Natural killer cell (primary cell): Measurements from ENCODE around the gene DYRK3. TPM values are rescaled to one million over a fixed set of nuclear protein-coding genes. Genes with fewer than 3 reads are reported as not detected.

Experiments used
- ATAC-seq, 3 donors: fragments of 150-1000 bp in 2 of 3; fragments of 200-7000 bp in 1 of 3; cut with Tn5 transposase; 1 replicate in 1 of 3; 2 replicates in 2 of 3; pipeline ENCODE4 v1.10.0; 2021; ENCODE audit warnings: mild to moderate bottlenecking in 2 of 3, moderate library complexity in 2 of 3
- DNase-seq, 2 donors: peaks; one replicate each; pipeline versions ENCODE4 v3.0.0 to v3.0.0-alpha.2; 2013 to 2021; ENCODE audit warnings: mixed read lengths in 1 of 2
- H3K27ac ChIP-seq: one replicate; pipeline ENCODE4 v1.5.1; 2013; ENCODE audit warnings: mild to moderate bottlenecking, low read length
- H3K27me3 ChIP-seq: one replicate; pipeline ENCODE4 v1.6.1; 2013; ENCODE audit warnings: low read length; ENCODE audit not compliant: control insufficient read depth, insufficient read depth
- H3K36me3 ChIP-seq: one replicate; pipeline ENCODE4 v1.6.1; 2013; ENCODE audit warnings: low read length; ENCODE audit not compliant: control insufficient read depth, insufficient read depth
- H3K4me1 ChIP-seq: one replicate; pipeline ENCODE4 v1.6.1; 2013; ENCODE audit warnings: low read length; ENCODE audit not compliant: control insufficient read depth, insufficient read depth
- H3K4me3 ChIP-seq: one replicate; pipeline ENCODE4 v1.5.1; 2013; ENCODE audit warnings: low read length
- H3K9me3 ChIP-seq: one replicate; pipeline ENCODE4 v1.6.1; 2013; ENCODE audit warnings: low read length; ENCODE audit not compliant: control insufficient read depth, insufficient read depth
- H3K27ac Mint-ChIP-seq, 2 donors: one replicate each; pipeline ENCODE4 v1.8.0; 2022; ENCODE audit warnings: mild to moderate bottlenecking in 2 of 2, mixed read lengths in 2 of 2, moderate library complexity in 1 of 2
- H3K27me3 Mint-ChIP-seq, 2 donors: one replicate each; pipeline ENCODE4 v1.8.0; 2022; ENCODE audit warnings: low read depth in 2 of 2, mixed read lengths in 2 of 2
- H3K36me3 Mint-ChIP-seq: one replicate; pipeline ENCODE4 v1.8.0; 2022; ENCODE audit warnings: mixed read lengths
- H3K4me1 Mint-ChIP-seq, 2 donors: one replicate each; pipeline ENCODE4 v1.8.0; 2022; ENCODE audit warnings: mixed read lengths in 2 of 2
- H3K4me3 Mint-ChIP-seq: one replicate; pipeline ENCODE4 v1.8.0; 2022; ENCODE audit warnings: mild to moderate bottlenecking, moderate library complexity, mixed read lengths
- H3K9me3 Mint-ChIP-seq, 2 donors: one replicate each; pipeline ENCODE4 v1.8.0; 2022; ENCODE audit warnings: mixed read lengths in 2 of 2
- WGBS: methylation state at CpG from one replicate; pipeline ENCODE4 v1.1.7; 2013; ENCODE audit warnings: missing lambda C conversion rate; ENCODE audit not compliant: insufficient coverage; 5-methylcytosine and 5-hydroxymethylcytosine counted together
- intact Hi-C: fragments of 100-400 bp; cut with micrococcal nuclease; formaldehyde crosslinking; loops from one replicate; pipeline ENCODE4 v1.14.2; 2022
- total RNA-seq, 4 donors: library from RNA; stranded (reverse); fragments of 120-200 nt in 1 of 4; gene quantifications; one replicate each; pipeline versions ENCODE4 v1.2.3 to v1.2.4, GENCODE V29; 2013 to 2022
- TF ChIP-seq, protein P1 (sequence below): fragments of 200-600 bp; IDR thresholded peaks from one replicate; pipeline ENCODE4 v1.8.0; 2022; ENCODE audit warnings: antibody characterized with exemption

The DYRK3 gene
- total RNA-seq, 3 donors from 2014 or later (not counting 1 experiment from before 2014, with no cell fraction given): 0.16 to 0.66 (median 0.43) TPM

DNA sequence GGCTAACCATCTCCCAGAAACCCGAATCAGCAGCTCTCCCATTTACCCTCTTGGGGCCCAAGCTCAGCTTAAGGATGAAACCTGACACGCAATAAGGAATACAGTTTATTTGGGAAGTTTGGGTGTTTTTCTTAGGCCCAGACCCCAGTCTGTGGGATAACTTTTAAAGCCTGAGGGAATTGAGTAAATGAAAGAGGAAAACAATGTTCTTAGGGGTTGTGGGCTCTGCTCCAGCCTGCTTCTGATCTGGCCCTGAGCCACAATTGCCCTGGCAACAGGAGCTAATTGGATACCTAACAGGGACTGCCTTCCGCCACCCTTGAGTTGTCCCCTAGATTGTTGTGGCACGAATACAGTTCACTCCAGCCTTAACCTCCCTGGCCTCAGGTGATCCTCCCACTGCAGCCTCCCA is 20.1 kb downstream of the DYRK3 start:
- Histone ChIP-seq H3K27ac (no peak overlapping the region), H3K27me3 (peaks cover 4% of the 10 kb centered on the region), H3K4me1 (peaks cover 7% of the 10 kb centered on the region), H3K4me3 (no peak overlapping the region), H3K9me3 (no peaks in the 10 kb centered on the region), H3K36me3 (no peaks in the 10 kb centered on the region)
- no peak for DNase-seq
- TF ChIP-seq, protein P1, sequence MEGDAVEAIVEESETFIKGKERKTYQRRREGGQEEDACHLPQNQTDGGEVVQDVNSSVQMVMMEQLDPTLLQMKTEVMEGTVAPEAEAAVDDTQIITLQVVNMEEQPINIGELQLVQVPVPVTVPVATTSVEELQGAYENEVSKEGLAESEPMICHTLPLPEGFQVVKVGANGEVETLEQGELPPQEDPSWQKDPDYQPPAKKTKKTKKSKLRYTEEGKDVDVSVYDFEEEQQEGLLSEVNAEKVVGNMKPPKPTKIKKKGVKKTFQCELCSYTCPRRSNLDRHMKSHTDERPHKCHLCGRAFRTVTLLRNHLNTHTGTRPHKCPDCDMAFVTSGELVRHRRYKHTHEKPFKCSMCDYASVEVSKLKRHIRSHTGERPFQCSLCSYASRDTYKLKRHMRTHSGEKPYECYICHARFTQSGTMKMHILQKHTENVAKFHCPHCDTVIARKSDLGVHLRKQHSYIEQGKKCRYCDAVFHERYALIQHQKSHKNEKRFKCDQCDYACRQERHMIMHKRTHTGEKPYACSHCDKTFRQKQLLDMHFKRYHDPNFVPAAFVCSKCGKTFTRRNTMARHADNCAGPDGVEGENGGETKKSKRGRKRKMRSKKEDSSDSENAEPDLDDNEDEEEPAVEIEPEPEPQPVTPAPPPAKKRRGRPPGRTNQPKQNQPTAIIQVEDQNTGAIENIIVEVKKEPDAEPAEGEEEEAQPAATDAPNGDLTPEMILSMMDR: no peak
- Mint-ChIP-seq H3K4me3 (no peak overlapping the region), H3K9me3 (no peaks in the 10 kb centered on the region), H3K27ac (no peak overlapping the region), H3K4me1 (peaks cover 7 to 8% of the 10 kb centered on the region in 2 donors), H3K36me3 (no peaks in the 10 kb centered on the region), H3K27me3 (peaks cover 18 to 30% of the 10 kb centered on the region in 2 donors)
- intact Hi-C loops: no loop called here
- no peak for ATAC-seq
- WGBS: 86% methylated on average over 3 of the region's 4 CpGs

DNA sequence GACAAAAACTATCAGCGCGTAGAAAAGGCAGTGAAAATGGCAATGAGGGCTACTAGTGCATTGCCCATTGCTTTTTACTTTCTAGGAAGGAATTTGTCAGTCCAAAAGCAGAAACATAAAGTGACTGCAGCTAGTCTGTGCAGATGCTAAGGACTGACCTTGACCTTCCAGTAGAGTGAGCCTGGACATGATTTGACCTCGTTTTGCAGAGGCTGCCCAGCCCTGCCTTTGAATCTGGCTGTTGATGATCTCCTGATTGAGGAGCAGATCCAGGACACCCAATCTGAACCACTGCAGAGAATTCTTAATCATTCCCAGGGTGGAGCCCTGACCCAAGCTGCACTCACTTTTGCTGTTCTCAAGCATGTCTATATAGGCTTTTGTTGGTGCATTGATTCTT is 21.6 kb downstream of the DYRK3 start:
- TF ChIP-seq, protein P1: no peak
- no peak overlapping the region for H3K4me3 Mint-ChIP-seq
- H3K4me1 ChIP-seq: peaks cover 7% of the 10 kb centered on the region
- H3K36me3 ChIP-seq: no peaks in the 10 kb centered on the region
- H3K4me1 Mint-ChIP-seq: peaks cover 7 to 8% of the 10 kb centered on the region in 2 donors
- no peaks in the 10 kb centered on the region for H3K9me3 ChIP-seq
- 94% methylated on average over 3 of the region's 3 CpGs for WGBS
- no peak for DNase-seq
- H3K27ac Mint-ChIP-seq: no peak overlapping the region
- H3K27me3 Mint-ChIP-seq: peaks cover 22 to 28% of the 10 kb centered on the region in 2 donors
- no peak overlapping the region for H3K27ac ChIP-seq
- no peak overlapping the region for H3K4me3 ChIP-seq
- H3K36me3 Mint-ChIP-seq: no peaks in the 10 kb centered on the region
- intact Hi-C loops: no loop called here
- H3K9me3 Mint-ChIP-seq: no peaks in the 10 kb centered on the region
- ATAC-seq: no peak
- H3K27me3 ChIP-seq: peaks cover 4% of the 10 kb centered on the region

DNA sequence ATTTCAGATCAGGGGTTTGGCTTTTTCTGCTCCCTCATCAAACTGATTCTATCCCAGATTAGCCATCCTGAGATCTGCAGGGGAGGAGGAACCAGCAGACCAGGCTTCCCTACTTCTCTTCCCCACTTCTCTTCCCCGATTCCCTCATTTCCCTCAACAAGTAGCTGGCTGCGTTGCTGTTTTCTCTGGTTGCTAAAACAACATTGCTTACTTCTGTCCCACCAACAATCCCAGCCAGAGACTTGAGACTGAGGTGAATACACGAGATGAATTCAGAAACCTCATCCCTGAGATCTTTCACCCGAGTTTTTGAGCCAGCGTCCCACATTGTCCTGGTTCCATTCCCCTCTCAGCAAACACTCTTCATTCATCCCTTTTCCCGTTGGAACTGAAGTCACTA is 22.4 kb downstream of the DYRK3 start:
- WGBS: 50% methylated on average over 5 of the region's 6 CpGs

More for the DNA sequence above, 22.4 kb downstream of the DYRK3 start:
- Histone ChIP-seq H3K4me1 (peaks cover 7% of the 10 kb centered on the region), H3K27me3 (peaks cover 4% of the 10 kb centered on the region), H3K9me3 (no peaks in the 10 kb centered on the region), H3K4me3 (no peak overlapping the region), H3K36me3 (no peaks in the 10 kb centered on the region), H3K27ac (no peak overlapping the region)
- intact Hi-C loops: loop anchor here (1.0 kb wide), 1 partner anchor 151 kb away; no protein-coding TSS in a partner anchor
- no peak overlapping the region for H3K4me3 Mint-ChIP-seq
- peaks cover 7 to 8% of the 10 kb centered on the region in 2 donors for H3K4me1 Mint-ChIP-seq
- ATAC-seq (no peak), DNase-seq (no peak)
- peaks cover 24 to 30% of the 10 kb centered on the region in 2 donors for H3K27me3 Mint-ChIP-seq
- H3K27ac Mint-ChIP-seq: no peak overlapping the region
- TF ChIP-seq, protein P1: no peak
- no peaks in the 10 kb centered on the region for H3K9me3 Mint-ChIP-seq
- H3K36me3 Mint-ChIP-seq: no peaks in the 10 kb centered on the region
